ENCODE data around the gene KDM7A. TPM values are rescaled to one million over a fixed set of nuclear protein-coding genes. Genes with fewer than 3 reads are reported as not detected.

The KDM7A gene
- total RNA-seq, 1 donor from 2014 or later = 7.6 TPM

DNA sequence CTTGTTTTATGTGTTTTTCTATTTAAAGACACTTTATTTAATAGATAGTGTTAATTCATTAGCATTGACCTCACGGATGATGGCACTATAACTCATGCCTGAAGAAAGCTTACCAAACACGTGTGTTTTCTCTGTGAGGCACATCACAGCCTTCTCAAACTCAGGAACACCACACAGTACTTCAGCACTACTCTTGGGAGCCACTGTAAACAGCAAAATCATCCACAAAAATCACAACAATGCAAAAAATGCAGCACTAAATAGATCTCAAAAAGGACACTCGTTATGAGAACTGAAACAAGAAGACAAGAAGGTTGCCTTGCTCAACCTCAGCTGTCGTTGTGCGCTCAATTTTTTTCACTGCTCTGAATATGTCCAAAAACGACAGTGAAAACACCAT, 102.0 kb downstream of the KDM7A start:
- no peak overlapping the region for H3K4me3 ChIP-seq (ENCODE audit: low read depth, low read length)
- no peak for DNase-seq (ENCODE audit: low read depth)
- TF ChIP-seq, protein P1, sequence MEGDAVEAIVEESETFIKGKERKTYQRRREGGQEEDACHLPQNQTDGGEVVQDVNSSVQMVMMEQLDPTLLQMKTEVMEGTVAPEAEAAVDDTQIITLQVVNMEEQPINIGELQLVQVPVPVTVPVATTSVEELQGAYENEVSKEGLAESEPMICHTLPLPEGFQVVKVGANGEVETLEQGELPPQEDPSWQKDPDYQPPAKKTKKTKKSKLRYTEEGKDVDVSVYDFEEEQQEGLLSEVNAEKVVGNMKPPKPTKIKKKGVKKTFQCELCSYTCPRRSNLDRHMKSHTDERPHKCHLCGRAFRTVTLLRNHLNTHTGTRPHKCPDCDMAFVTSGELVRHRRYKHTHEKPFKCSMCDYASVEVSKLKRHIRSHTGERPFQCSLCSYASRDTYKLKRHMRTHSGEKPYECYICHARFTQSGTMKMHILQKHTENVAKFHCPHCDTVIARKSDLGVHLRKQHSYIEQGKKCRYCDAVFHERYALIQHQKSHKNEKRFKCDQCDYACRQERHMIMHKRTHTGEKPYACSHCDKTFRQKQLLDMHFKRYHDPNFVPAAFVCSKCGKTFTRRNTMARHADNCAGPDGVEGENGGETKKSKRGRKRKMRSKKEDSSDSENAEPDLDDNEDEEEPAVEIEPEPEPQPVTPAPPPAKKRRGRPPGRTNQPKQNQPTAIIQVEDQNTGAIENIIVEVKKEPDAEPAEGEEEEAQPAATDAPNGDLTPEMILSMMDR (conservative IDR thresholded peaks at IDR 0.05; ENCODE audit: low read depth, low read length) = no peak

DNA sequence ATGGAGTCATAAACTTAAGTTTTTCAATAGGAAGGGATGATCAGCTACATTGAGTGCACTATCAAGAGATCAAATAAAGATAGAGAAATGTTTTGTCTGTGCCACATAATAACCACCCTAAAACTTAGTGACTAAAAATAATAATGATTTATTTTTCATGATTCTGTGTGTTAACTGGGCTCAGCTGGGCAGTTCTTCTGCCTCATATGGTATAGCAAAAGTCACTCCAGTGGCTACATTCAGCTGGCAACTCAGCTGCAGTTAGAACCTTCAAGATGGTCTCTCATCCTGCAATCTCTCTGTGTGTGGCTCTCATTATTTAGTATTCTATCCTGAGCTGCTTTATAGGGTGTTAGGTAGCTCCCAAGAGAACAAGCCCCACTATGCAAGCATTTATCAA, 106.2 kb downstream of the KDM7A start:
- H3K4me3 ChIP-seq (ENCODE audit: low read depth, low read length) = no peak overlapping the region
- TF ChIP-seq, protein P1 (conservative IDR thresholded peaks at IDR 0.05; ENCODE audit: low read depth, low read length) = no peak
- no peak for DNase-seq (ENCODE audit: low read depth)

DNA sequence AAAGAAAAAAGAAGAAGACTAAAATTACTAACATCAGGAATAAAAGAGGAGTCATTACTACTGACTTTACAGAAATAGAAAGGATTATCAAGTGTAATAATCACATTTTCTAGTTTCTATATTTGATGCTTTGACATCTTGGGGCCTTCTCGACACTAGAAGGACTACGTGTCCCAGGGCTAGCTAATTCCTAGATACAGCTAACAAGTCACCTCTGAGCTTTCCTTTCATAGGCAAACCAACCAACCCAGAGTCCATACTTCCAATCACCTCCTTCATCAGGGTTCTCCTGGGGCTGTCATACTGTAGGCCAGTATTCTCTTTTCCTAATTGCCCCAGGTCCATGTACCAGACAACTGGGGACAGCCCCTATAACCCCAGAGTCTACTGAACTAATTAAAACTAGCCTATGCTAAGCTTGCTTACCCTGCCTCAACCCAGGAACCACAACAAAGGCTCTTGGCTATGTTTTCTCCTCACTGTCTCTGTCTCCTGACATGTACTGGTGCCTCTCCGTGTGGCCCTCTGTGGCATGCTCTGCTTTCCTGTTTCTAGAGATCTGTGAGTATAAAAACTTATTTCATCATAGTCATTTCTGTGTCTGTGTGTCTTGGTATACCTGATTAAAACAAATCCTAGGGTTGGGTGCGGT, 107.4 kb downstream of the KDM7A start:
- TF ChIP-seq, protein P1 (conservative IDR thresholded peaks at IDR 0.05; ENCODE audit: low read depth, low read length) = no peak
- DNase-seq (ENCODE audit: low read depth) = no peak
- H3K4me3 ChIP-seq (ENCODE audit: low read depth, low read length) = no peak overlapping the region

DNA sequence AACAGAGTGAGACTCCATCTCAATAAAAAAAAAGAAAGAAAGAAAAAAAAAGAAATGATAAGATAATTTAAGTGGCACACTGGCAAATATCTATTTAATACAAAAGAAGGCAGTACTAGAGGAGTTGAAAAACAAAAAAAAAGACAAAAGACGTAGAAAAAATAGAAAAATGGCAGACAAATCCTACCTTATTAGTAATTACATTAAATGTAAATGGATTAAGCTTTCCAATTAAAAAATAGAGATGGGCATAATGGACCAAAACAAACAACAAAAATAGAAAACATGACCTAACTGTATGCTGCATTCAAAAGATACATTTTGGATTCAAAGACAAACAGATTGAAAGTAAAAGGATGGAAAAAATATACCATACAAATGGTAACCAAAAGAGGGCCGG, 108.8 kb downstream of the KDM7A start:
- H3K4me3 ChIP-seq (ENCODE audit: low read depth, low read length) = no peak overlapping the region
- no peak for DNase-seq (ENCODE audit: low read depth)
- TF ChIP-seq, protein P1 (conservative IDR thresholded peaks at IDR 0.05; ENCODE audit: low read depth, low read length) = no peak

DNA sequence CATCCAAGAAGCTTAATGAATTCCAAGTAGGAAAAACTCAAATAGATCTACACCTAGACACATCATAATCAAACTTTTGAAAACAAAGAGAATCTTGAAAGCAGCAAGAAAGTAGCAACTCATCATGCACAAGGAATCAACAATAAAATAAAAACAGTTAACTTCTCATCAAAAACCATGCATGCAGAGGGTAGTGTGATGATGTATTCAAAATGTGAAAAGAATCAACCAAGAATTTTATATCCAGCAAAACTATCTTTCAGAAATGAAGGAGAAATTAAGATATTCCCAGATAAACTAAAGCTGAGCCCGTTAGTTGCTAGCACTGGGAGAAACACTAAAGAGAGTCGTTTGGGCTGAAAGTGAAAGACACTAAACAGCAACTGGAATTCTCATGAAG, 109.7 kb downstream of the KDM7A start:
- TF ChIP-seq, protein P1 (conservative IDR thresholded peaks at IDR 0.05; ENCODE audit: low read depth, low read length) = no peak
- no peak overlapping the region for H3K4me3 ChIP-seq (ENCODE audit: low read depth, low read length)
- no peak for DNase-seq (ENCODE audit: low read depth)

DNA sequence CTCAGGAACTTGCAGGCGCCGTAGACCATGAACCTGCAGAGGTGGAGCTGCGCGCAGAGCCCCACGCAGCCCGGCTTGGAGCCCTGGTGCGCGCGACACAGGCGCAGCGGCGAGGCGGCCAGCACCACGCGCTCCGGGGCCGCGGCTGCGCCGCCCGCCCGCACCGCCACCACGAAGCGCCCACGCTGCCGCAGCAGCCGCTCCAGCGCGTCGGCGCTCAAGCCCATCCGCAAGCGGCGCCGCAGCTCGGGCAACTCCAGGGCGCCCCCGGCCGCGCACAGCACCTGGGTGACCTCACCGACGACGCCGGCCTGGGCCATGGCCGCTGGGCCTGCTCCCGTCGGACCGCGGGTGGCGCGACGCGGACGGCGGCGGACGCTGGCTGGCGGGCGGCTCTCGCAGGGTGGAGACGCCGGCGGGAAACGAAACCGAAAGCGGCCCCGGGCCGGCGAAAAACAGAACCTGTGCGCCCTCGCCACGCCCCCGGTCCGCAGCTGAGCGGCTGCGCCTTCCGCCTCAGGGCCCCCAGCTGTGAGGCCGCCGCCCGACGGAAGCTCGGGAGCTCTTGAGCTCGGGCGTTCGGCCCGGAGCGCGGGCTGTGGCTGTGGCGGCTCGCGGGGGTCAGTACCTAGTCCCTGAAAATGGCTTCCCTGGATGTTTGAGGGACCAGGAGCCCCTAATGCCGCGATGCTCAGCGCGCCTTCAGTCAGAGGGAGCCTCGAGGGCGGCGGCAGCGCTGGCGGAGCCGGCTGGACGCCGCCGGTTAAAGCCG, 114.1 kb downstream of the KDM7A start, which contains the start of gene PARP12:
TSS of gene PARP12 (minus strand) at position 424 of the 772 bp plus-strand sequence. CDS start at position 320, 104 bp downstream.
- TF ChIP-seq, protein P1 (conservative IDR thresholded peaks at IDR 0.05; ENCODE audit: low read depth, low read length) = no peak
- peak within 1 kb of the TSS; percentile 70 for H3K4me3 ChIP-seq (ENCODE audit: low read depth, low read length)
- no peak for DNase-seq (ENCODE audit: low read depth)

Measured in epithelial cell of proximal tubule (primary cell).